A673 (cell line): ENCODE data around the gene LRFN5.

Source experiments
- EZH2 ChIP-seq: fragments of 200-600 bp; sonication (generic); IDR thresholded peaks from 2 replicates; pipeline ENCODE4 v1.6.1; 2017; ENCODE audit warnings: borderline replicate concordance, low read depth, mild to moderate bottlenecking, mixed read lengths, antibody characterized with exemption, low read length; ENCODE audit not compliant: poor library complexity, severe bottlenecking
- TF ChIP-seq, protein P1 (sequence below): fragments of 300-800, 200-600 bp; sonication (generic); conservative IDR thresholded peaks from 2 replicates; pipeline ENCODE4 v1.5.1; 2017; ENCODE audit warnings: low read depth, mild to moderate bottlenecking, antibody characterized with exemption, low read length, moderate library complexity, mixed read lengths

DNA sequence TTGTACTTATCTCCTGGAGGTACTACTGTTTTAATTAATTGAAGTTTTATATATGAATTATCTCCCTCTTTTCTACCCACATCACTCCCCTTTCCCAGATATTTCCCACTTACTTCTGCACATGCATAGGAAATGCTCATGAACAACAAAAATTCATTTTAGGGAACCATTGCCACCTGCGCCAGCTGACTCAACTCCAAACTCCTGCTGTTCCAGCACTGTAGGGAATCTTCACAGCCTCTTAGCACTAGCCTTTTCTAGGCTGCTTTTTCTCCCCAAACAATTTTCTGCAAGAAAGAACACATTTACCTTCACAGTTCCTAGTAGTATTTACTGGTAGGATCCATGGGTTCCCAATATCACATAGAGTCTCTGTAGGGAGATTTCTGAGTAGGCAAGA lies 268.4 kb downstream of the LRFN5 start:
- TF ChIP-seq, protein P1, sequence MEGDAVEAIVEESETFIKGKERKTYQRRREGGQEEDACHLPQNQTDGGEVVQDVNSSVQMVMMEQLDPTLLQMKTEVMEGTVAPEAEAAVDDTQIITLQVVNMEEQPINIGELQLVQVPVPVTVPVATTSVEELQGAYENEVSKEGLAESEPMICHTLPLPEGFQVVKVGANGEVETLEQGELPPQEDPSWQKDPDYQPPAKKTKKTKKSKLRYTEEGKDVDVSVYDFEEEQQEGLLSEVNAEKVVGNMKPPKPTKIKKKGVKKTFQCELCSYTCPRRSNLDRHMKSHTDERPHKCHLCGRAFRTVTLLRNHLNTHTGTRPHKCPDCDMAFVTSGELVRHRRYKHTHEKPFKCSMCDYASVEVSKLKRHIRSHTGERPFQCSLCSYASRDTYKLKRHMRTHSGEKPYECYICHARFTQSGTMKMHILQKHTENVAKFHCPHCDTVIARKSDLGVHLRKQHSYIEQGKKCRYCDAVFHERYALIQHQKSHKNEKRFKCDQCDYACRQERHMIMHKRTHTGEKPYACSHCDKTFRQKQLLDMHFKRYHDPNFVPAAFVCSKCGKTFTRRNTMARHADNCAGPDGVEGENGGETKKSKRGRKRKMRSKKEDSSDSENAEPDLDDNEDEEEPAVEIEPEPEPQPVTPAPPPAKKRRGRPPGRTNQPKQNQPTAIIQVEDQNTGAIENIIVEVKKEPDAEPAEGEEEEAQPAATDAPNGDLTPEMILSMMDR: no peak
- TF ChIP-seq EZH2: no peak
